ENCODE measurements around the gene CCDC85C.

CCDC85C gene

DNA sequence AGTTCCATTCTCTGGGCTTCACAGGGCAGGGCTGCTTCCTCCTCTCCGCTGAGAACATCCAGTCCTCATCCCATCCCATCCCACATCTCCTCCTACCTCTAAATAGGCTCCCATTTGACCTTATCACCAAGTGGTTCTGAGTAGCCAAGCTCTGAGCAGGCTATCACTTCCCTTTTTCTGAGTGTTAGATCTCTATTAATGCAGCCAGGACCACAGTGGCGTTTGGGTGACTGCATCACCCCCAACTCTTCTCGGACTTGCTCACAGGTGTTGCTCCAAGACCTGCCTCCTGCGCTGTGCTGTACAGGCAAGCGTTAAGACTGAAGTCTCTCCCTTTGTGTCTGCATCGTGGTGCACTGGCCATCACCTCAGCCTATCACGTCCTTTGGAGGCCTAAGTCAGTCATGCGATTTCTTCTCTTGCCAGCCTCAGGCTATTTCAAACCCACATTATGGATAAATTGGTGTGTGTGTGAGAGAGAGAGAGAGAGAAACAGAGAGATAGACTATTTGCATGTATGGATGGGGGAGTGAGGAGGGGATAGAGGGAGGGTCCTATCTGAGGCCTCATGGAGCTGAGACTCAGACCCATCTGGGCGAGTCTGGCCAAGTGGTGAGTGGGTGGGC is 28.5 kb upstream of the CCDC85C start:
- no peak for DNase-seq (ENCODE audit: low read depth)
- H3K4me3 ChIP-seq (ENCODE audit: low read depth, low read length): no peak overlapping the region

DNA sequence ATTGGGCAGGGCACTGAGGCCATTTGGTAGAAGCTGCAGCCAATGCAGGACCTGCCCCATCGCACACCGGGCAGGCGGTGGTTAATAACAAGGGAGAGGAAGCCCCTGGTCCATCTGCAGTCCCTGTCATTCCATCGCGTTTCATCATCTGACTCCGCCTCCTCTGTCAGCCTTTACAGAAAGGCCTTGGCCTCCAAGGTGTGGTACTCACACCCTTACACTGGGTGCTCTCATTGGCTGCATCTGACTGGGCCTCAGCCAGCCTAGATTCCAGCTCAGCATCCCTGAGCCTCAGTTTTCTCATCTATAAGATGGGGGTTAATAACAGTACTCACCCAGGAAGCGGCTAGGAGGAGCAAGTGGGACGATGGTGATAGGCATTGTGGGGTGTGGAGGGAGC is 26.2 kb upstream of the CCDC85C start:
- no peak overlapping the region for H3K4me3 ChIP-seq (ENCODE audit: low read depth, low read length)
- DNase-seq (ENCODE audit: low read depth): no peak

DNA sequence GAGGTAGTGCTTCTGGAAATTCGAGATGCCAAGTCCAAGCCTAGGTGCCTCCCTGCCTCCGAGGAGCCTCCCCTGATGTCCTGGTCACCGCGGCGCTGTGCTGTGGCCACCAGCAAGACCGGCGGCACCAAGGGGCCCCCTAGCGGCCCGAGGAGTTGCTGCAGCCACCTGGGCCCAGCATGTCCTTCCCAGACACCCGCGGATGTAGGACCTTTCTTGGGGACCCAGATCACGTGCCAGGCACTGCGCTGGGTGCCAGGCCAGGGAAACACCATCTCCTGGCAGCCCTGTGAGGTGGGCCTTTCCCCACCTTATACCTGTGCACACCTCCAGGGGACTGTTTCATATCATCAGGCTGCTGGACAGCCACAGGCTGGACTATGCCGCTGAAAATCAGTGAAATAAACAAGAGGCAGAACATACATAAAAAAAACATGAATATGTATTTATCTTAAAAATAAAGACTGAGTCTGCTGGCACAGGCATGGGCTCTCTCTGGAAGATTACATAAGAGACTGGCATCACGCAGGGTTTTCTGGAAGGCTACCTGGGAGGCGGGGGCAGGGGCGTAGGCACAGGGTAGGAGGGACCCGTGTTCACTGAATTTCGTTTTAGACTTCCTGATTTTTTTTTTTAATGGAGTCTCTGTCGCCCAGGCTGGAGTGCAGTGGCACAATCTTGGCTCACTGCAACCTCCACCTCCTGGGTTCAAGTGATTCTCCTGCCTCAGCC is 25.0 kb upstream of the CCDC85C start:
- no peak overlapping the region for H3K4me3 ChIP-seq (ENCODE audit: low read depth, low read length)
- no peak for DNase-seq (ENCODE audit: low read depth)

DNA sequence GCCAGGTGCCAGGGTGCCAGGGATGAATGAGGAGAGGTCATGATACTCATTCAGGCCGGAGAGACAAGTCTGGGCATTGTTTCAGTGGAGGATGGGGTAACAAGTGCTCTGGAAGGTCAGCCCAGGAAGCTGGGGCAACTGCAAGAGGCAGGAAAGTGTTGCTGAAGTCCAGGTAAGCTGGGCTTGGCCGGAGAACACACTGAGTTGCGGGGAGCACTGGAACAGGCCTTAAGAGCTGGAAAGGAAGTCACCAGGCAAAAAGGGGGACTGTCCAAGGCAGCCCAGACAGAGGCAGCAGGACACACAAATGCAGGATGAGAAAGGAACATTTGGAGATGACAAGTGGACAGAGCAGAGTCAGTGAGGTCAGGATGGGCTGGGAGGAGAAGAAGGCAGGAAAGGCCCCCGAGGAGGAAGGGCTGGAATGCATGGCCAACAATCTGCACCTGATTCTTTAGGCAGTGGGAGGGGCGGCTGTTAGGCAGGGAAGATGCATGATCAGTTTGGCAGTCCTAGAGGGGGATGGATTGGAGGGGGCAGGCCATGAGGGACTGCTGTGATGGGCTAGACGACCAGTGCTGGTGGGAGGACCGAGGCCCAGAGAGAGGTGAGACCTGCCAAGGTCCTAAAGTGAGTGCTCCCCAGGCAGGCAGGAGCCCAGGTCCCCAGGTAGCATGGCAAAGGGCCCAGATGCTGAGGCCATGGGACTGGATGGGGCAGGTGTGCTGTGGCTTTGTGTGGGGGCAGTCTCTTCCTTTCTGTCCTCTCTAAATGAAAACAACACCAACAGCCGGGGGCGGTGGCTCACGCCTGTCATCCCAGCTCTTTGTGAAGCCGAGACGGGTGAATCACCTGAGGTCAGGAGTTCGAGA is 23.7 kb upstream of the CCDC85C start:
- no peak overlapping the region for H3K4me3 ChIP-seq (ENCODE audit: low read depth, low read length)

DNA sequence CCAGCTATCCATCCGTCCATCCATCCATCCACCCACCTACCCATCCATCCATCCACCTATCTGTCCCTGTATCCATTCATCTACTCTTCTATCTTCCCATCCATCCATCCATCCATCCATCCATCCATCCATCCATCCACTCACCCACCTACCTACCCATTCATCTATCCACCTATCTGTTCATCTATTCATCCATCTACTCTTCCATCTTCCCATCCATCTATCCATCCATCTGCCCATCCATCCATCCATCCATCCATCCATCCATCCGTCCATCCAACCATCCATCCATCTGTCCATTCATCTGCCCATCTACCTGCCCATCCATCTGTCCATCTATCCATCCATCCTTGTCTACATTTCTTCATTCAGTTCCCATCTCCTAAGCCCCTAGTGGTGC is 23.1 kb upstream of the CCDC85C start:
- no peak overlapping the region for H3K4me3 ChIP-seq (ENCODE audit: low read depth, low read length)
- DNase-seq (ENCODE audit: low read depth): no peak

More for the DNA sequence above, 23.7 kb upstream of the CCDC85C start:
- DNase-seq (ENCODE audit: low read depth): no peak

DNA sequence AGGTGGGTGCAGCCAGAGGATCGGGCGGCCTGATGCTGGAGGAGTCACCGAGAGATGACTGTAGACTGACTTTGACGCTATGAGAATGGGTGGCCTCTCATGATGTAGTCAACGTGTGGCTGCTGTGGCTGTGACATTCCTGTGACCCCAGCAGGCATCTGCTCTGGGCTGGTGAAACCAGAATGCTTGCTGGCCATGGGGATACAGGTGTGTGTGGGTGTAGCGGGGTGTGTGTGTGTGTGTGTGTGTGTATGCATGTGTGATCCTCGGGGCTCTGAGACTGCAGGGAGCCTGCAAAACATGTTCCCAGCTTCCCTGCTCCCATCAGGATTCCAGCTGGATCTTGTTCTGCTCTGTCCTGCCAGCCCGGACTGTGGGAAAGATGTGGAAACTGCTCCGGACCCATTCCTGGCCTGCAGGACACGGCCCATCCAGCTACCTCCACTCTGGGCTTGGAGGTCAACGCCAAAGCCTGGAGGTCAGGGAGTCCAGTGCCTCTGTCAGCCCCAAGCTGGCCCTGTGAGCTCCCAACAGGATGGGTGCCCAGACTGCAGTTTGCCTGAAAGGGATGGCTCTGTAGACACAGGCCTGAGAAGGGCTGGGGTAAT is 22.1 kb upstream of the CCDC85C start:
- no peak overlapping the region for H3K4me3 ChIP-seq (ENCODE audit: low read depth, low read length)
- no peak for DNase-seq (ENCODE audit: low read depth)

DNA sequence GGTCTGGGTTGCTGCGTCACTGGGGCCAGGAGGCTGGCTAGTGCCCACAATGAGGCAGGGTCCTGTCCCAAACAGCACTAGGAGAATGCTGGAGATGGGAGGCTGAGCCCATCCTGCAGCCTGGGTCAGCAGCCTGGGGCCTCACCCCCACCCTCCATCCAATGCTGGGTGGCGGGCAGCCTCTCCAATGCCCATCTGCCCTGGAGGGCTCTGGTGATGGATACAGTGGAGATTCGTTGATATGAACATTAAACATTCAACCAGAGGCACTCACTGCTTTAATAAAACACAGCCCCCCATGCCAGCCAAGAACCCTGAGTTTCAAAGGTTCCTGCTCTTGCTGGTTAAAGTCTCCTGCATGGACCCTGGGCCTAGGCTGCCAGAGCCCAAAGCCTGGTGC is 21.5 kb upstream of the CCDC85C start:
- DNase-seq (ENCODE audit: low read depth): no peak
- no peak overlapping the region for H3K4me3 ChIP-seq (ENCODE audit: low read depth, low read length)

DNA sequence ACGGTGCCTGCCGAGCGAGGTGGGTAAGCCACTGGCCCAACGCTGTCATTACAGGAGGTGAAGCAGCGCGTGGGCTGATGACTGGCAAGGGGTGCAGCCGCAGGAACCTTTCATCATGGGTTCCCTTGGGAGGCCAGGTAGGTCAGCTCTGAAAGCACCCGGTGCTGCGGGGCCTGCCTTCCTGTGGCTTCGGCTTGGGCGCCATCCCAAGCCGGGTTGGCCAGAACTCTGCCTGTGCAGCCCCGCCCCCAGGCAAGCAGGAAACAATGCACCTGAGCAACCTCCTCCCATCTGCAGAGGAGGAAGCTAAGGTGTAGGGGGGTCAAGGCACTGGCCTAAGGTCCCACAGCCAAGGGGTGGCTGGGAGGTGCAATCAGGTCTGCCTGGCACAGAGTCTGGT is 21.0 kb upstream of the CCDC85C start:
- H3K4me3 ChIP-seq (ENCODE audit: low read depth, low read length): no peak overlapping the region
- DNase-seq (ENCODE audit: low read depth): no peak

DNA sequence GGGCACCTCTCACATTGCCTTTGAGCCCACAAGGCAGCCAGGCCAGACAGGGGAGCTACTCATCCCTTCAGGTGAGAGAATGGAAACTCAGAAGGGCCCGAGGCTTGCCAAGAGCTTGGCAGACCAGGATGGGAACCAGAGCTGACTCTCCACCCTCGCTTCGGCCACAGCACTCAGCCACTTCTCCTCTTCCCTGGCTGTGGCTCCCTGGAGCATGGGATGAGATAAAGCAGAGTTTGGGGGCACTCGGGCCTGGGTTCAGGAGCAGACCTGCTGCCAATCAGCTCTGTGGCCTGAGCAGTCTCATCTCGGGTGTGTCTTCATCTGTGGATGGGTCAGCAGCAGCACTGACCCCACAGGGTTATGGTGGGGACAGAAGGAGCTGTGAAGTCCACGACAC is 20.0 kb upstream of the CCDC85C start:
- H3K4me3 ChIP-seq (ENCODE audit: low read depth, low read length): no peak overlapping the region
- DNase-seq (ENCODE audit: low read depth): no peak

DNA sequence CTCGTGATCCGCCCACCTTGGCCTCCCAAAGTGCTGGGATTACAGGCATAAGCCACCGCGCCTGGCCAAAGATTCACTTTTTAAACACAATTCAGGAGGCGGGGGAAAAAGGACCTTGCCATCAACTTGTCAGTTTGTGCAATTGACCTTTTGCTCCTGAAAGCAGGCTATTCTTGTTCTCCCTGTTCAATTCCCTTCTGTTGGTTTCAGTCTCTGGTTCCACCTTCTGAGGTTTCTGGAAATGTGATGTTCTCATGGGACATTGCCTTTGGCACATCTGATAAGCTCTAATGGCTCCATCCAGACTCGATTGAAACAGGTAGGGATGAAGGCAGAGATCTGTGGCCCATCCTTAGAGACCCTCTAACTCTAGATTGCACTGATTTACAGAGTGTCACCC is 17.9 kb upstream of the CCDC85C start:
- DNase-seq (ENCODE audit: low read depth): no peak
- no peak overlapping the region for H3K4me3 ChIP-seq (ENCODE audit: low read depth, low read length)

DNA sequence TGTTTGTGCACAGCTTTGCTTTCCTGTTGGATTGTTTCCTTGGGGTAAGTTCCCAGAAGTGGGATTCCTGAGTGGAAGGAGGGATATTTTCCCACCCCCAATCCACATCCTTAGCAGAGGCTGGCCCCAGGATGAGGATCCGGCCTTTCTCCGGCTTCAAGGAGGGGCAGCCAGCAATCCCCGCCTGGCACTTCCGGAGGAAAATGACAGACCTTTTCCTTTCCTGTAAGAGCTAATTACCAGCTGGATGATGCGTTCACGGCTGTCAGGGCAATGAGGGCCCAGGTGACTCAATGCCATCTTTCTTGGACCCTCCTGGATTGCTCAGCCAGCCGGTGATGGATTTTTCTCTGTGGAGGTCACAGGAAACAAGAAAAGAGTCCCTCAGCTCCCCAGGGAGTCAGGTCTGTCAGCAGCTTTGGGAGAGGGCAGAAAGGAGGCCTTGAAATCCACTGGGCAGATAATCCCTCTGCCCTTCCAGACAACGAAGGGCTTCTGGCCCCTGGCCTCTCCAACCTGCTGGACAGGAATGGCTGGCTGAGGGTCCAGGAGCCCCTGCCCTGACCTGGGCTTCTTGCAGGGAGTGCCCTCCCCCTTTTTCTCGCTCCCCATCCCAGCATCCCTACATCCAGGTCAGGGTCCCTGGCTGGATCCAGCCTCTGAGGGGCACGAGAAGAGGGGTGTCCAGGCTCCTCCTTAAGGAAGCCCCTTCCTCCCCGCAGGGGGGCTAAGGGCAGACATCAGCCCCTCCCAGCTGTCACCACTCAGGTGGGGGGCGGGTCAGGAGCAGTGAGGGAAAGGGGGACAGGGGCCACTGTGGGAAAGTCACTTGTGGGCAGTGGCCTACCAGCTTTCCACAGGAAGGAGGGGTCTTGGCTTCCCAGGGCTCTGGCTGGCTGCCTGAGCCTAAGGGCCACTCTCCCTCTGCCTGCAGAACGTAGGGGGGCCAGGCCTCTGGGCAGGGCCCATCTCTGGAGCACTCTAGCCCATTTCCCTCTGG is 16.1 kb upstream of the CCDC85C start:
- no peak for DNase-seq (ENCODE audit: low read depth)
- H3K4me3 ChIP-seq (ENCODE audit: low read depth, low read length): no peak overlapping the region

DNA sequence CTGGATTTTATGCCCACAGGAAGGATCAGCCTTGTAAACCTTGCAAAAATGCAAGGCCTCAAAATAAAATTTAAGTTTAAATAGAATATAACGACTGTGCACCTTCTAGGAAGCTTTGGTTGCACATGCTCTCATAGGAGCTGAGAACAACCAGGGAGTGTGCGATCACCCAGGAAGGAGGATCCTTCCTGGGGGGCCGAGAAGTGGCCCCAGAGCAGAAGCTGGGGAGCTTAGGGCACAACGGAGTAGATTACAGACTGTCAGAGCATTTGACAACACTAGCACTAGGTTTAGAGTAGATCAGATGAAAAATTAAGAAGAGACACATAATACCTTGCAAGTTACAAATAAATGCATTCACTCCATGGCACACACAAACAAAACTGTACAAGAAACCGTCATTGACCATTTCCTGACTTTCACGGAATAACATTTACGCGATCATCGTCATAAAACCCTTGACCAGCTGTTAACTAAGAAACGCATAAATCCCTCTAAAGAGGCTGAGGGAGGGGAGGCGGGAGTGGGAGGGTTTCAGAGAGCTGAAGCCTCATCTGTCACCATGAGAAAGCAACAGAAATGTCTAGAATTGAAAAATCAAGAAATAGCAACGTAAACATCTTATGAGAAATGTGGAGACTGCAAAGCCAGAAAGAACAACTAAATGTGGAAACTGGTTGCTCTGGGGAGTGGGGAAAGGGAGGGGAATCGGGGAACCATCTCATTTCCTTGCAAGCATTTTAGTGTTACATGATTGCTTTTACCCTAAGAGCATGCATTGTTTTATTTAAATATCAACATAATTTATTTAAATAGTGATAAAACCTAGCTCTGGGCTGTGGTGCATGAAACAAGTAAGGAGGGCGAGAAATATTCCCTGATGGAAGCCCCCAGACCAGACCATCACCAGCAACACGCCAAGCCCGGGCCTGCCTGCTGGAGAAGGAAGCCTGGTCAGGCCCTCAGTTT is 13.1 kb upstream of the CCDC85C start:
- DNase-seq (ENCODE audit: low read depth): no peak
- H3K4me3 ChIP-seq (ENCODE audit: low read depth, low read length): no peak overlapping the region

DNA sequence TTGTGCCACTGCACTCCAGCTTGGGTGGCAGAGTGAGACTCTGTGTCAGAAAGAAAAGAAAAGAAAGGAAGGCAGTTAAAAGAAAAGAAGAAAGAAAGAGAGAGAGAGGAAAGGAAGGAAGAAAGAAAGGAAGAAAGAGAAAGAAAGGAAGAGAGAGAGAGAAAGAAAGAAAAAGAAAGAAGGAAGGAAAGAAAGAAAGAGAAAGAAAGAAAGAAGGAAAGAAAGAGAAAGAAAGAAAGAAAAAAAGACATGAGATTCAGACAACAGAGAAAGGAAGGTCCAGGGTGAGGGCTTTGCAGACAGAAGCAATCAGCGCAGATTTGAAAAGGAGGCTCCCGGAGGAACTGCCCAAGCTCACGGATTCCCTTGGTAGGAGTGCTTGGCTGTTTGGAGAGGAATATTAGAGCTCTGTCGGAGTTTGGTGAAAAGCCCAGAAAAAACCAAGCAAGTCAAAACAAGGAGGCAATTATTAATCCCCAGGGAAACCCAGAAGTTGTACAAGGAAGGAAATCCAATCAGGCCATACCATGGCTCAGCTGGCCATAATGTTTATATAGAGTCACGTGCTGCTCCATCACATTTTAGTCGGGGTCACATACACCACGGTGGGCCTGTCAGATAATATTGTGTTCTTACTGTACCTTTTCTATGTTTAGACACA is 11.6 kb upstream of the CCDC85C start:
- no peak for DNase-seq (ENCODE audit: low read depth)
- no peak overlapping the region for H3K4me3 ChIP-seq (ENCODE audit: low read depth, low read length)

DNA sequence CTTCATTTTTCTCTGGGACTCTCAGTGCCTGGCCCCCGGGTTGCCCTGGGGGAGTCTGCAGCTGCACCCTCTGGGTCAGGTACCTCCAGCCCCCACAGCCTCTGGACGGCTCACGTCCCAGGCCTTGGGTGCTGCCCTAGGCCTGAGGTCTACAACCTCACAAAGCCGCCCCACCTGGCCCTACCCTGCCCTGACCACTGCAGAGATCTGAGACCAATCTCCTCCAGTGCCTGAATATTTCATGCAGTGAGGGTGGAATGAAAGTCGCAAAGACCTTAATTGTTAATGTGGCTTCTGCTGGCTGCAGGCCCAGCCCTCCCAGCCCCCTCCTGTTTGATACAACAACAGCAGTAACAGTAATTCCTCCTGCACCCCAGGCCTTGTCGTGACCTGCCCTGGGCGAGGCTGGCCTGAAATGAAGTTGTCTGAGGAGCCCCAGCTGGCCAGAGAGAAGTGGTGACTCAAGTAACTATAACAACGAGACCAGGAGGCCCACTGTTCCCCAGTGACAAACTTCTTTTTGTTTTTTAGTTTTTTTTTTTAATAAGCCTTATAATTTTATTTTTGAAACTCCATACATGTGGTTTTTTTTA is 8.8 kb upstream of the CCDC85C start:
- no peak overlapping the region for H3K4me3 ChIP-seq (ENCODE audit: low read depth, low read length)
- DNase-seq (ENCODE audit: low read depth): no peak

DNA sequence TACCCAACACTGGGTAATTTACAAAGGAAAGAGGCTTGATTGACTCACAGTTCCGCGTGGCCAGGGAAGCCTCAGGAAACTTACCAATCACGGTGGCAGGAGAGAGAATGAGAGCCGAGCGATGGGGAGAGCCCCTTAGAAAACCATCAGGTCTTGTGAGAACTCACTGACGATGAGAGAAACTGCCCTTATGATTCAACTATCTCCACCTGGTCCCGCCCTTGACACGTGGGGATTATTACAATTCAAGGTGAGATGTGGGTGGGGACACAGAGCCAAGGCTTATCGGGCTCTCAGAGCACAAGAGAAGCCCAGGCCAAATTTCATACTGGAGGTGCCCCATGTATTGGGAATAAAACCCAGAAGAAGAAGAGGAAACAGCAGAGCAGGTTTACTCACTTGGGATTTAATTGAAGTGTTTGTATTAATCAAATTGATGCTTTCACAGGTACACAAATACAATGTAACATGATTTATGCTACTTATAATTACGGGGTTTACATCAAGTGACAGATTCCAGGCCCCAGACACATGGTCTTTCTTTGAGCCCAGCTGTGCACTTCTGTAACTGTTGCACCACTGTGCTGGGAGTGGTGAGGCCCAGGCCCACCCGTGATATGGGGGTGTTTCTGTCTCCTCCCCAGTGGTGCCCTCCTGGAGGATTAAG is 8.2 kb upstream of the CCDC85C start:
- no peak overlapping the region for H3K4me3 ChIP-seq (ENCODE audit: low read depth, low read length)

DNA sequence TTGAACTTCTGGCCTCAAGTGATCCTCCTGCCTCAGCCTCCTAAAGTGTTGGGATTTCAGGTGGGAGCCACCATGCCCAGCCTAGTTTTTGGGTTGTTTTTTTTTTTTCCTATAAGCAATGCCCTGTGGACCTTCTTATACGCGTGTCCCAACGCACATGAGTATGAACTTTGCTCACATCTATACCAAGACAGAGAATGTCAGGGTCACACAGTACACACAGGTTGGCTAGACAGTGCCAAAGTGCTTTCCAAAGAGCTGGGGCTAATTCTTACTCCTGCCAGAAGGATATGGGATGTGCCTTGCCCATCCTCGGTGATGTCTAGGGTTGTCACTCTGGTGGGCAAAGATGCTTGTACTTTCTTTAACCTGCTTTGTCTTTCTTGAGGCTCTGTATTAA is 7.6 kb upstream of the CCDC85C start:
- H3K4me3 ChIP-seq (ENCODE audit: low read depth, low read length): no peak overlapping the region
- no peak for DNase-seq (ENCODE audit: low read depth)

More for the DNA sequence above, 8.2 kb upstream of the CCDC85C start:
- DNase-seq (ENCODE audit: low read depth): no peak
